Osteoblast (primary cell): ENCODE measurements around the gene AKAP6. TPM values are rescaled to one million over a fixed set of nuclear protein-coding genes. Genes with fewer than 3 reads are reported as not detected.

Source experiments
- DNase-seq: peaks from one replicate; pipeline ENCODE4 v3.0.0; 2011; ENCODE audit warnings: low spot score, mixed read lengths; ENCODE audit not compliant: insufficient read length; ENCODE audit errors: missing footprints
- H2AFZ ChIP-seq: 2 replicates; pipeline ENCODE4 v1.6.0; 2011; ENCODE audit warnings: mild to moderate bottlenecking, low read length
- H3K27ac ChIP-seq: 2 replicates; pipeline ENCODE4 v1.5.1; 2011; ENCODE audit warnings: mild to moderate bottlenecking, low read depth, low read length, moderate library complexity
- H3K27me3 ChIP-seq: 2 replicates; pipeline ENCODE4 v1.6.0; 2012; ENCODE audit warnings: mild to moderate bottlenecking, control low read depth, inconsistent platforms, low read length, moderate library complexity; ENCODE audit not compliant: insufficient read depth
- H3K36me3 ChIP-seq: 2 replicates; pipeline ENCODE4 v1.5.1; 2011; ENCODE audit warnings: mild to moderate bottlenecking, low read length, control low read depth, moderate library complexity; ENCODE audit not compliant: insufficient read depth
- H3K4me1 ChIP-seq: 2 replicates; pipeline ENCODE4 v1.5.1; 2011; ENCODE audit warnings: mild to moderate bottlenecking, low read length, control low read depth, moderate library complexity; ENCODE audit not compliant: insufficient read depth
- H3K4me2 ChIP-seq: 2 replicates; pipeline ENCODE4 v1.6.0; 2011; ENCODE audit warnings: mild to moderate bottlenecking, low read length; ENCODE audit not compliant: insufficient read depth
- H3K4me3 ChIP-seq: fragments of 200-600 bp; sonication (generic); 3 replicates; pipeline ENCODE4 v1.5.1; 2012; ENCODE audit warnings: mild to moderate bottlenecking, low read length, inconsistent platforms; ENCODE audit not compliant: insufficient read depth
- H3K79me2 ChIP-seq: 2 replicates; pipeline ENCODE4 v1.6.0; 2012; ENCODE audit warnings: mild to moderate bottlenecking, low read length, control low read depth, inconsistent platforms; ENCODE audit not compliant: insufficient read depth
- H3K9me3 ChIP-seq: 2 replicates; pipeline ENCODE4 v1.5.1; 2011; ENCODE audit warnings: low read depth, low read length, control low read depth
- H4K20me1 ChIP-seq: 2 replicates; pipeline ENCODE4 v1.6.0; 2012; ENCODE audit warnings: mild to moderate bottlenecking, low read length, control low read depth; ENCODE audit not compliant: insufficient read depth
- CTCF ChIP-seq: IDR thresholded peaks from 2 replicates; pipeline ENCODE4 v1.5.1; 2011; ENCODE audit warnings: mild to moderate bottlenecking, low read depth, low read length, moderate library complexity; ENCODE audit errors: extremely low read depth
- total RNA-seq: library from RNA; depleted of rRNA; stranded (reverse); fragments of >200 nt; gene quantifications from 2 replicates; pipeline ENCODE4 v1.2.3, GENCODE V29; 2012

AKAP6 gene
- total RNA-seq, 1 donor, result 2.2 TPM

GRCh38 chr14:32618991-32619390 lies 289.9 kb downstream of the AKAP6 start:
- no peaks in the 10 kb centered on the region for H3K27me3 ChIP-seq
- no peaks in the 10 kb centered on the region for H3K36me3 ChIP-seq
- H3K4me2 ChIP-seq, result no peak overlapping the region
- H3K27ac ChIP-seq, result no peak overlapping the region
- DNase-seq, result no peak
- no peak for TF ChIP-seq CTCF
- no peak overlapping the region for H3K4me3 ChIP-seq
- H3K9me3 ChIP-seq, result no peaks in the 10 kb centered on the region
- no peak overlapping the region for H2AFZ ChIP-seq
- H3K4me1 ChIP-seq, result peaks cover 26% of the 10 kb centered on the region
- no peaks in the 10 kb centered on the region for H4K20me1 ChIP-seq
- no peaks in the 10 kb centered on the region for H3K79me2 ChIP-seq

- no peaks in the 10 kb centered on the region for H3K9me3 ChIP-seq
- H3K27ac ChIP-seq, result peak overlapping the region; percentile 59
- peak overlapping the region; percentile 26 for H3K4me2 ChIP-seq
- H2AFZ ChIP-seq, result no peak overlapping the region
- H3K79me2 ChIP-seq, result no peaks in the 10 kb centered on the region
- H3K4me3 ChIP-seq, result no peak overlapping the region
- H3K27me3 ChIP-seq, result no peaks in the 10 kb centered on the region
- no peak for DNase-seq
- peaks cover 26% of the 10 kb centered on the region for H3K4me1 ChIP-seq
- H4K20me1 ChIP-seq, result no peaks in the 10 kb centered on the region
- no peak for TF ChIP-seq CTCF
- H3K36me3 ChIP-seq, result no peaks in the 10 kb centered on the region
Observed at GRCh38 chr14:32620303-32620702, 291.2 kb downstream of the AKAP6 start.

- Histone ChIP-seq H3K4me1 (peaks cover 26% of the 10 kb centered on the region), H3K9me3 (no peaks in the 10 kb centered on the region), H2AFZ (no peak overlapping the region), H3K27ac (peak overlapping the region; percentile 59), H3K4me2 (peak overlapping the region; percentile 26), H3K27me3 (no peaks in the 10 kb centered on the region), H3K79me2 (no peaks in the 10 kb centered on the region), H3K36me3 (no peaks in the 10 kb centered on the region), H4K20me1 (no peaks in the 10 kb centered on the region), H3K4me3 (no peak overlapping the region)
- TF ChIP-seq CTCF, result no peak
- DNase-seq, result no peak
Observed at GRCh38 chr14:32620724-32621123, 291.6 kb downstream of the AKAP6 start.

- Histone ChIP-seq H3K36me3 (no peaks in the 10 kb centered on the region), H3K27me3 (no peaks in the 10 kb centered on the region), H2AFZ (no peak overlapping the region), H4K20me1 (no peaks in the 10 kb centered on the region), H3K4me2 (no peak overlapping the region), H3K4me1 (peaks cover 26% of the 10 kb centered on the region), H3K79me2 (no peaks in the 10 kb centered on the region), H3K9me3 (no peaks in the 10 kb centered on the region), H3K4me3 (no peak overlapping the region), H3K27ac (no peak overlapping the region)
- no peak for TF ChIP-seq CTCF
- DNase-seq, result no peak
Observed at GRCh38 chr14:32621585-32621984, 292.5 kb downstream of the AKAP6 start.
